Transverse colon (tissue), 4 donors: Measurements from ENCODE around the gene MAGI1. TPM values are rescaled to one million over a fixed set of nuclear protein-coding genes. Genes with fewer than 3 reads are reported as not detected.
"Not testable (repeated sequence)": the region's sequence is repeated elsewhere in the genome, so short reads cannot be mapped to it uniquely, and the experiment has no call there.

ENCODE experiments used
- DNase-seq: peaks from one replicate; pipeline ENCODE4 v3.0.0-alpha.2; 2019
- H3K27ac ChIP-seq, 4 donors: fragments of 200-600 bp; sonication (generic); 2 replicates each; pipeline ENCODE4 v1.5.1; 2016 to 2018; ENCODE audit warnings: inconsistent platforms in 4 of 4
- H3K27me3 ChIP-seq: fragments of 200-600 bp; sonication (generic); 2 replicates; pipeline ENCODE4 v1.5.1; 2017; ENCODE audit warnings: inconsistent platforms
- H3K36me3 ChIP-seq, 4 donors: fragments of 200-600 bp; sonication (generic); 2 replicates each; pipeline ENCODE4 v1.5.1; 2017 to 2019; ENCODE audit warnings: inconsistent platforms in 4 of 4
- H3K4me1 ChIP-seq, 4 donors: fragments of 200-600 bp; sonication (generic); 2 replicates each; pipeline ENCODE4 v1.5.1; 2017 to 2020; ENCODE audit warnings: inconsistent platforms in 4 of 4
- H3K4me3 ChIP-seq, 4 donors: fragments of 200-600 bp; sonication (generic); 1 replicate in 1 of 4; 2 replicates in 3 of 4; pipeline versions ENCODE4 v1.5.1 to v1.6.1; 2017 to 2019; ENCODE audit warnings: inconsistent platforms in 4 of 4
- H3K9me3 ChIP-seq, 2 donors: fragments of 200-600 bp; sonication (generic); 2 replicates each; pipeline ENCODE4 v1.5.1; 2017 to 2019; ENCODE audit warnings: inconsistent platforms in 2 of 2
- CTCF ChIP-seq, 5 experiments: fragments of 200-600 bp in 3 of 5; fragments of 450-650 bp in 2 of 5; sonication (generic) in 3 of 5; IDR thresholded peaks; 1 replicate in 2 of 5; 2 replicates in 3 of 5; pipeline ENCODE4 v1.5.1; 2016 to 2017; ENCODE audit warnings: antibody characterized with exemption in 5 of 5, inconsistent platforms in 3 of 5, mild to moderate bottlenecking in 2 of 5, moderate library complexity in 1 of 5
- EP300 ChIP-seq: sonication (generic); formaldehyde crosslinking; IDR thresholded peaks from one replicate; pipeline ENCODE4 v1.6.1; 2017; ENCODE audit warnings: antibody characterized with exemption, low read depth
- POLR2A ChIP-seq: fragments of 450-650 bp; IDR thresholded peaks from one replicate; pipeline ENCODE4 v1.6.1; 2016; ENCODE audit warnings: antibody characterized with exemption, mild to moderate bottlenecking, moderate library complexity
- POLR2AphosphoS5 ChIP-seq, 3 donors: sonication (generic); formaldehyde crosslinking; IDR thresholded peaks; one replicate each; pipeline ENCODE4 v1.6.1; 2016; ENCODE audit warnings: antibody characterized with exemption in 3 of 3
- WGBS, 2 donors: methylation state at CpG; one replicate each; pipeline ENCODE4 v1.1.5; 2018; ENCODE audit warnings: low coverage in 1 of 2; 5-methylcytosine and 5-hydroxymethylcytosine counted together
- in situ Hi-C, 4 donors: fragments of 200-750 bp; cut with MboI; loops; one replicate each; pipeline versions ENCODE4 v1.15.0 to v1.15.1; 2017; ENCODE audit warnings: low sequenced_read_pairs in 3 of 4, low pct_ligation_motif_present in 1 of 4, low pct_unique_long_range_greater_than_20kb in 1 of 4
- intact Hi-C: fragments of 100-400 bp; cut with DNase I; formaldehyde crosslinking; loops from one replicate; pipeline ENCODE4 v1.15.1; 2023; ENCODE audit warnings: low total_unique reads
- total RNA-seq, 4 donors: library from RNA; depleted of rRNA; stranded (reverse); fragments of >200 nt; gene quantifications; one replicate each; pipeline ENCODE4 v1.1.0, GENCODE V29; 2016

MAGI1 gene
- total RNA-seq, 4 donors from 2014 or later, result 50.8 to 190 (median 67.4) TPM

GRCh38 chr3:65896321-65896720 lies 142.4 kb downstream of the MAGI1 start:
- TF ChIP-seq EP300, result no peak
- no peak for TF ChIP-seq POLR2AphosphoS5 (IDR thresholded peaks at IDR 0.05)
- TF ChIP-seq POLR2A, result no peak
- TF ChIP-seq CTCF (IDR thresholded peaks at IDR 0.05), result no peak
- Histone ChIP-seq H3K4me3 (no peak overlapping the region), H3K36me3 (no peaks in the 10 kb centered on the region), H3K4me1 (peaks cover 0 to 3% (median 0%) of the 10 kb centered on the region in 4 donors), H3K27ac (no peak overlapping the region), H3K9me3 (no peaks in the 10 kb centered on the region), H3K27me3 (no peaks in the 10 kb centered on the region)
- intact Hi-C loops, result no loop called here
- WGBS, 2 donors, result 48 to 76% methylated on average over 3 to 6 of the region's 6 CpGs
- DNase-seq, result no peak
- in situ Hi-C loops, result no loop called here

GRCh38 chr3:65894679-65895453 lies 143.9 kb downstream of the MAGI1 start:
- H3K4me3 ChIP-seq, result no peak overlapping the region
- no peaks in the 10 kb centered on the region for H3K4me1 ChIP-seq
- in situ Hi-C loops, result no loop called here
- H3K27ac ChIP-seq, result no peak overlapping the region
- no peaks in the 10 kb centered on the region for H3K36me3 ChIP-seq
- DNase-seq, result no peak
- no peaks in the 10 kb centered on the region for H3K27me3 ChIP-seq
- H3K9me3 ChIP-seq, result no peaks in the 10 kb centered on the region
- TF ChIP-seq EP300 (no peak), CTCF (IDR thresholded peaks at IDR 0.05) (no peak), POLR2AphosphoS5 (IDR thresholded peaks at IDR 0.05) (no peak), POLR2A (no peak)
- intact Hi-C loops, result no loop called here
- WGBS, 2 donors, result 42 to 43% methylated on average over 5 of the region's 5 CpGs

GRCh38 chr3:65894126-65894525 lies 144.6 kb downstream of the MAGI1 start:
- TF ChIP-seq CTCF (IDR thresholded peaks at IDR 0.05) (no peak), POLR2A (no peak), POLR2AphosphoS5 (IDR thresholded peaks at IDR 0.05) (no peak), EP300 (no peak)
- 94% methylated on average over 2 of the region's 2 CpGs; no CpG with 5 or more reads in 1 of the 2 donors for WGBS, 2 donors
- in situ Hi-C loops, result no loop called here
- Histone ChIP-seq H3K27ac (no peak overlapping the region), H3K9me3 (no peaks in the 10 kb centered on the region), H3K4me3 (no peak overlapping the region), H3K36me3 (no peaks in the 10 kb centered on the region), H3K4me1 (no peaks in the 10 kb centered on the region), H3K27me3 (no peaks in the 10 kb centered on the region)
- intact Hi-C loops, result no loop called here
- no peak for DNase-seq

- no peak for DNase-seq
- Histone ChIP-seq H3K4me1 (no peaks in the 10 kb centered on the region), H3K9me3 (no peaks in the 10 kb centered on the region), H3K36me3 (no peaks in the 10 kb centered on the region), H3K4me3 (no peak overlapping the region), H3K27ac (no peak overlapping the region), H3K27me3 (no peaks in the 10 kb centered on the region)
- in situ Hi-C loops (no loop called here), intact Hi-C loops (no loop called here)
- 43 to 69% methylated on average over 2 of the region's 2 CpGs for WGBS, 2 donors
- TF ChIP-seq CTCF (IDR thresholded peaks at IDR 0.05) (no peak), EP300 (no peak), POLR2AphosphoS5 (IDR thresholded peaks at IDR 0.05) (no peak), POLR2A (no peak)
These were observed 145.1 kb downstream of the MAGI1 start for GRCh38 chr3:65893631-65894030.

GRCh38 chr3:65891477-65891876 lies 147.2 kb downstream of the MAGI1 start:
- H3K36me3 ChIP-seq, DNase-seq, H3K27me3 ChIP-seq, H3K4me3 ChIP-seq, H3K4me1 ChIP-seq, intact Hi-C loops, H3K27ac ChIP-seq, in situ Hi-C loops, H3K9me3 ChIP-seq: not testable (repeated sequence)
- WGBS, 2 donors, result 88 to 100% methylated on average over 1 to 2 of the region's 2 CpGs
